Suprapubic skin (tissue), 4 donors: ENCODE data around the gene PPA1. TPM values are rescaled to one million over a fixed set of nuclear protein-coding genes. Genes with fewer than 3 reads are reported as not detected.
"Not testable (repeated sequence)": the region's sequence is repeated elsewhere in the genome, so short reads cannot be mapped to it uniquely, and the experiment has no call there.

Source experiments
- DNase-seq, 2 donors: peaks; one replicate each; pipeline ENCODE4 v3.0.0-alpha.2; 2019; ENCODE audit warnings: low spot score in 2 of 2
- H3K27ac ChIP-seq: fragments of 200-600 bp; sonication (generic); one replicate; pipeline ENCODE4 v1.5.1; 2019
- H3K27me3 ChIP-seq: fragments of 200-600 bp; sonication (generic); one replicate; pipeline ENCODE4 v1.5.1; 2019
- H3K36me3 ChIP-seq: fragments of 200-600 bp; sonication (generic); one replicate; pipeline ENCODE4 v1.5.1; 2019
- H3K4me1 ChIP-seq: fragments of 200-600 bp; sonication (generic); one replicate; pipeline ENCODE4 v1.5.1; 2019
- H3K4me3 ChIP-seq: fragments of 200-600 bp; sonication (generic); one replicate; pipeline ENCODE4 v1.5.1; 2019; ENCODE audit warnings: mild to moderate bottlenecking
- H3K9me3 ChIP-seq: fragments of 200-600 bp; sonication (generic); one replicate; pipeline ENCODE4 v1.5.1; 2019
- EP300 ChIP-seq: sonication (generic); formaldehyde crosslinking; IDR thresholded peaks from one replicate; pipeline ENCODE4 v1.6.1; 2017; ENCODE audit warnings: antibody characterized with exemption
- POLR2A ChIP-seq, 2 donors: fragments of 450-650 bp; IDR thresholded peaks; one replicate each; pipeline ENCODE4 v1.6.1; 2017; ENCODE audit warnings: antibody characterized with exemption in 2 of 2, mild to moderate bottlenecking in 2 of 2, moderate library complexity in 2 of 2
- POLR2AphosphoS5 ChIP-seq, 3 donors: sonication (generic); formaldehyde crosslinking; IDR thresholded peaks; one replicate each; pipeline ENCODE4 v1.6.1; 2017; ENCODE audit warnings: antibody characterized with exemption in 3 of 3
- WGBS: methylation state at CpG from one replicate; pipeline ENCODE4 v1.1.5; 2018; 5-methylcytosine and 5-hydroxymethylcytosine counted together
- total RNA-seq, 4 donors: library from RNA; depleted of rRNA; stranded (reverse); fragments of >200 nt; gene quantifications; one replicate each; pipeline ENCODE4 v1.1.0, GENCODE V29; 2016
- TF ChIP-seq, protein P1 (sequence below), 2 donors: fragments of 200-600 bp in 1 of 2; fragments of 450-650 bp in 1 of 2; sonication (generic) in 1 of 2; IDR thresholded peaks; one replicate each; pipeline ENCODE4 v1.5.1; 2016 to 2019; ENCODE audit warnings: antibody characterized with exemption in 2 of 2, mild to moderate bottlenecking in 1 of 2, moderate library complexity in 1 of 2

The PPA1 gene
- total RNA-seq, 4 donors from 2014 or later = 61.5 to 137 (median 118) TPM

GRCh38 chr10:70260259-70260658, 27.0 kb upstream of the PPA1 start:
- no CpG with 5 or more reads among the region's 1 CpG for WGBS
- no peak for DNase-seq
- H3K4me3 ChIP-seq = no peak overlapping the region
- H3K9me3 ChIP-seq = no peaks in the 10 kb centered on the region
- H3K4me1 ChIP-seq = peaks cover 7% of the 10 kb centered on the region
- TF ChIP-seq POLR2AphosphoS5 (IDR thresholded peaks at IDR 0.05) (no peak), POLR2A (IDR thresholded peaks at IDR 0.05) (no peak), EP300 (no peak)
- no peaks in the 10 kb centered on the region for H3K36me3 ChIP-seq
- H3K27ac ChIP-seq = no peak overlapping the region
- H3K27me3 ChIP-seq = peaks cover 24% of the 10 kb centered on the region

DNA sequence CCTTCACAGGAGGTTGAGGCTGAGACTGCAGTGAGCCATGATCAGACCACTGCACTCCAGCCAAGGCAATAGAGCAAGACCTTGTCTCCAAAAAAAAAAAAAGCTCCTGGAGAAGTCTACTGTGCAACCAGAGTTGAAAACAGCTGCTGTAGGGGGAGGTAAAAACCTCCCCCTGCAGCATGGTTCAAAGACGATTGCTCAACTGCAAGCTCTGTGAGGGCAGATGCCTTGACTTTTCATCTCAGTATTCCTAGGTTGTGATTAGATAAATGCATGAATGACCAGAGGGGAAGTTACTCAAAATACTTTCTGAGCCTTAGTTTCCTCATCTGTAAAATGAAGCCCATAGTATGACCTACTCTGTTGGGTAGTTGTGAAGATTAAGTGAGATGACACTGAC, 25.0 kb upstream of the PPA1 start:
- H3K9me3 ChIP-seq = no peaks in the 10 kb centered on the region
- H3K4me3 ChIP-seq = no peak overlapping the region
- no peaks in the 10 kb centered on the region for H3K36me3 ChIP-seq
- H3K4me1 ChIP-seq = peaks cover 11% of the 10 kb centered on the region
- TF ChIP-seq EP300 = no peak
- TF ChIP-seq POLR2A (IDR thresholded peaks at IDR 0.05) = no peak
- TF ChIP-seq, protein P1, sequence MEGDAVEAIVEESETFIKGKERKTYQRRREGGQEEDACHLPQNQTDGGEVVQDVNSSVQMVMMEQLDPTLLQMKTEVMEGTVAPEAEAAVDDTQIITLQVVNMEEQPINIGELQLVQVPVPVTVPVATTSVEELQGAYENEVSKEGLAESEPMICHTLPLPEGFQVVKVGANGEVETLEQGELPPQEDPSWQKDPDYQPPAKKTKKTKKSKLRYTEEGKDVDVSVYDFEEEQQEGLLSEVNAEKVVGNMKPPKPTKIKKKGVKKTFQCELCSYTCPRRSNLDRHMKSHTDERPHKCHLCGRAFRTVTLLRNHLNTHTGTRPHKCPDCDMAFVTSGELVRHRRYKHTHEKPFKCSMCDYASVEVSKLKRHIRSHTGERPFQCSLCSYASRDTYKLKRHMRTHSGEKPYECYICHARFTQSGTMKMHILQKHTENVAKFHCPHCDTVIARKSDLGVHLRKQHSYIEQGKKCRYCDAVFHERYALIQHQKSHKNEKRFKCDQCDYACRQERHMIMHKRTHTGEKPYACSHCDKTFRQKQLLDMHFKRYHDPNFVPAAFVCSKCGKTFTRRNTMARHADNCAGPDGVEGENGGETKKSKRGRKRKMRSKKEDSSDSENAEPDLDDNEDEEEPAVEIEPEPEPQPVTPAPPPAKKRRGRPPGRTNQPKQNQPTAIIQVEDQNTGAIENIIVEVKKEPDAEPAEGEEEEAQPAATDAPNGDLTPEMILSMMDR (IDR thresholded peaks at IDR 0.05) = no peak
- no peak for DNase-seq
- no peak overlapping the region for H3K27ac ChIP-seq
- peaks cover 40% of the 10 kb centered on the region for H3K27me3 ChIP-seq
- 78% methylated on average over 1 of the region's 1 CpG for WGBS

DNA sequence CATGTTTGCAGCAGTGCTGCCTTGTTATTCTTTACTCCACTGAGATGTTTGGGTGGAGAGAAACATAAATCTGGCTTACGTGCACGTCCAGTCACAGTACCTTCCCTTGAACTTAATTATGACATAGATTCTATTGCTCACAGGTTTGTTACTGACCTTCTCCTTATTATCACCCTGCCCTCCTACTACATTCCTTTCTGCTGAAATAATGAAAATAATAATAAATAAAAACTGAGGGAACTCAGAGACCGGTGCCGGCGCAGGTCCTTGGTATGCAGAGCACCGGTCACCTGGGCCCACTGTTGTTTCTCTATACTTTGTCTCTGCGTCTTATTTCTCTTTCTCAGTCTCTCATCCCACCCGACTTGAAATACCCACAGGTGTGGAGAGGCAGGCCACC, 24.6 kb upstream of the PPA1 start:
- H3K27me3 ChIP-seq = peaks cover 40% of the 10 kb centered on the region
- not testable (repeated sequence) for H3K9me3 ChIP-seq, H3K36me3 ChIP-seq, H3K27ac ChIP-seq, DNase-seq, H3K4me3 ChIP-seq
- 83% methylated on average over 8 of the region's 8 CpGs for WGBS
- H3K4me1 ChIP-seq = peaks cover 11% of the 10 kb centered on the region

GRCh38 chr10:70256463-70256862, 23.2 kb upstream of the PPA1 start:
- H3K9me3 ChIP-seq = no peaks in the 10 kb centered on the region
- peak overlapping the region; percentile 18 for H3K27ac ChIP-seq
- no peaks in the 10 kb centered on the region for H3K36me3 ChIP-seq
- H3K27me3 ChIP-seq = peaks cover 39% of the 10 kb centered on the region
- peaks cover 11% of the 10 kb centered on the region for H3K4me1 ChIP-seq
- no peak for DNase-seq
- TF ChIP-seq EP300 (no peak), POLR2AphosphoS5 (IDR thresholded peaks at IDR 0.05) (no peak), POLR2A (IDR thresholded peaks at IDR 0.05) (no peak)
- TF ChIP-seq, protein P1 (IDR thresholded peaks at IDR 0.05) = no peak
- WGBS = 77% methylated on average over 2 of the region's 2 CpGs
- no peak overlapping the region for H3K4me3 ChIP-seq

- peak overlapping the region; percentile 11 for H3K4me3 ChIP-seq
- H3K27me3 ChIP-seq = peaks cover 33% of the 10 kb centered on the region
- no peak for DNase-seq
- H3K36me3 ChIP-seq = no peaks in the 10 kb centered on the region
- peak overlapping the region; percentile 18 for H3K27ac ChIP-seq
- peaks cover 11% of the 10 kb centered on the region for H3K4me1 ChIP-seq
- 31% methylated on average over 24 of the region's 73 CpGs for WGBS
- TF ChIP-seq, protein P1 (IDR thresholded peaks at IDR 0.05) = no peak
- TF ChIP-seq EP300 (no peak), POLR2A (IDR thresholded peaks at IDR 0.05) (no peak), POLR2AphosphoS5 (IDR thresholded peaks at IDR 0.05) (no peak)
- H3K9me3 ChIP-seq = no peaks in the 10 kb centered on the region
Observed at GRCh38 chr10:70255329-70256299, 22.4 kb upstream of the PPA1 start.

DNA sequence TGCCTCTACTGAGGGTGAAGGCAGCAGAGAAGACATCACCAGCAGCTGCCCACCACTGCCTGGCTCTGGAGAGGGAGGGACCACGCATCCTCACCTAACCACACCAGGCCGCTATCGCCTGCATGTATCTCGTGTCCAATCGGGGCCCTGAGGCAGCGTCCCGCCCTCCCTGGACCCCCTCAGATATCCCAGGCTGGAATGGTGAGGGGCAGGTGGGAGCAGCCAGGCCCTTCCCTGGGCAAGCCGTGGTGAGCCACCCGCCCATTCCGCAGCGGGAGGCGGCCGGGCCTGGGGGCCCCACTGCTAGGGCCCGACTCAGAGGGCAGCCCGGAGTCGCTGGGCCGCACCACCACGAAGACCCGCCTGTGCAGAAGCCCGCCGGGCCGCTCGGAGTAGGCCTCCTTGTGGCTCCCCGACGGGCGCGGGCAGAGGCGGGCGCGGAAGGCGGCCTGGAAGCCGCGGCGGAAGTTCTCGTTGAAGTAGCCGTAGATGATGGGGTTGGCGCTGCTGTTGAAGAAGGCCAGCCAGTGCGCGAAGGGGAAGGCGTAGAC, 21.6 kb upstream of the PPA1 start:
- WGBS = 28% methylated on average over 8 of the region's 40 CpGs
- no peaks in the 10 kb centered on the region for H3K36me3 ChIP-seq
- DNase-seq = no peak
- peaks cover 11% of the 10 kb centered on the region for H3K4me1 ChIP-seq
- H3K4me3 ChIP-seq = peak overlapping the region; percentile 11
- peak overlapping the region; percentile 29 for H3K27ac ChIP-seq
- TF ChIP-seq, protein P1 (IDR thresholded peaks at IDR 0.05) = no peak
- TF ChIP-seq EP300 (no peak), POLR2AphosphoS5 (IDR thresholded peaks at IDR 0.05) (no peak), POLR2A (IDR thresholded peaks at IDR 0.05) (no peak)
- H3K9me3 ChIP-seq = no peaks in the 10 kb centered on the region
- H3K27me3 ChIP-seq = peaks cover 28% of the 10 kb centered on the region
